C1 segment of cervical spinal cord (tissue), 14 donors: ENCODE data around the gene SCFD2.
"Not testable (repeated sequence)": the region's sequence is repeated elsewhere in the genome, so short reads cannot be mapped to it uniquely, and the experiment has no call there.

Experiments used
- DNase-seq, 14 donors: peaks; one replicate each; lab custom pipeline; 2025; lab: John Stamatoyannopoulos, UW

SCFD2 gene

GRCh38 chr4:53103481-53103880 is 262.4 kb downstream of the SCFD2 start:
- no peak for DNase-seq

- DNase-seq = no peak
These were observed 264.7 kb downstream of the SCFD2 start for GRCh38 chr4:53101191-53101581.

- no peak for DNase-seq
These were observed 265.2 kb downstream of the SCFD2 start for GRCh38 chr4:53100501-53101190.

- no peak for DNase-seq
These were observed 267.2 kb downstream of the SCFD2 start for GRCh38 chr4:53098681-53099121.

GRCh38 chr4:53094040-53094439 is 271.8 kb downstream of the SCFD2 start:
- no peak for DNase-seq

GRCh38 chr4:53089936-53090729 is 275.7 kb downstream of the SCFD2 start:
- no peak for DNase-seq

- DNase-seq = no peak
These were observed 277.7 kb downstream of the SCFD2 start for GRCh38 chr4:53088152-53088551.

- DNase-seq = no peak
These were observed 289.4 kb downstream of the SCFD2 start for GRCh38 chr4:53076374-53076958.

GRCh38 chr4:53075162-53075785 is 290.6 kb downstream of the SCFD2 start:
- no peak for DNase-seq

GRCh38 chr4:53068755-53069330 is 297.0 kb downstream of the SCFD2 start:
- DNase-seq = no peak

- no peak for DNase-seq
These were observed 298.6 kb downstream of the SCFD2 start for GRCh38 chr4:53067125-53067802.

GRCh38 chr4:53066155-53066554 is 299.7 kb downstream of the SCFD2 start:
- DNase-seq = no peak

GRCh38 chr4:53064609-53065008 is 301.3 kb downstream of the SCFD2 start:
- no peak for DNase-seq

- DNase-seq = no peak
These were observed 304.6 kb downstream of the SCFD2 start for GRCh38 chr4:53061091-53061850.

- DNase-seq = no peak
These were observed 305.6 kb downstream of the SCFD2 start for GRCh38 chr4:53060278-53060677.

- no peak for DNase-seq
These were observed 306.0 kb downstream of the SCFD2 start for GRCh38 chr4:53059871-53060270.

GRCh38 chr4:53059256-53059655 is 306.6 kb downstream of the SCFD2 start:
- DNase-seq = no peak

- DNase-seq = no peak
These were observed 308.2 kb downstream of the SCFD2 start for GRCh38 chr4:53057679-53058078.

- DNase-seq = not testable (repeated sequence)
These were observed 308.8 kb downstream of the SCFD2 start for GRCh38 chr4:53057108-53057507.

GRCh38 chr4:53055716-53056403 is 310.0 kb downstream of the SCFD2 start:
- peak in 1 of 14 donors; percentile 34 for DNase-seq
